Stimulated activated CD8-positive, alpha-beta memory T cell treated with anti-CD3 and anti-CD28 coated beads, Interleukin-7, amount 100 ng/mL, for 4 hours (primary cell): ENCODE measurements around the gene CSNK1G3.
"Not testable (repeated sequence)": the region's sequence is repeated elsewhere in the genome, so short reads cannot be mapped to it uniquely, and the experiment has no call there.

Experiments used
- DNase-seq, 2 donors: peaks; one replicate each; pipeline ENCODE4 v3.0.0-alpha.2; 2020; ENCODE audit warnings: low read depth in 2 of 2

CSNK1G3 gene

DNA sequence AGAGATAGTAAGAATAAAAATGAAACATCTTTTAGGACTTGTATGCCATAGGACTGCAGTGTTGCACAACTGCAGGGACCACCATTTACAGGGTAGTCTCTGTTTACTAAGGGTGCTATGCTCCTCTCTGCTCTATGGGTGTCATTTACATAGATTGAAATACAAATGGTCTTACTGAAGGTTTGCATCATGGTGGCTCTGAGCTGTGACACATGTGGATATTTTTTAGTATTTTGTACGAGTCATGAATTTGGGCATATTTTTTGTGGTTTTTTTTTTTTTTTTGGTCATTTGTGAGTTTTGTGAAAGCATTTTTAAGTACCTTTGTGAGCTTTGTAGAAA is 47.4 kb downstream of the CSNK1G3 start:
- DNase-seq, result no peak

DNA sequence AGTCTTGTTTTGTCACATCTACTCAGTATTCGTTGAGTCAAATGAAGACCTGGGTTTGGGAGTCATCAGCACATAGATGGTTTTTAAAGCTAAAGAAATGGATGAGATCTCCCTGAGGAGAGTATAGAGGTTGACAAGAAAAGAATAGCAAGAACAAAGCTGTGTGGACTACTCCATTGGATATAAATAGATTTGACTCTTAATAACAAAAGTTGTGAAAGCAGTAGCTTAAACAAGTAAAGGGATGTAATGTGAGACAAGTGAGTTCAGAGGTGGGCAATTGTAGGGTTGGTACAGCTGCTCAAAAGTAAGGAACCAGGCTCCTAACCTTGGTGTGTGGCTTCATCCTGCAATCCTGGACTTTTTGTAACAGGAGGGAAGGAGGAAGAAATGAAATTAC is 49.3 kb downstream of the CSNK1G3 start:
- DNase-seq, result no peak

DNA sequence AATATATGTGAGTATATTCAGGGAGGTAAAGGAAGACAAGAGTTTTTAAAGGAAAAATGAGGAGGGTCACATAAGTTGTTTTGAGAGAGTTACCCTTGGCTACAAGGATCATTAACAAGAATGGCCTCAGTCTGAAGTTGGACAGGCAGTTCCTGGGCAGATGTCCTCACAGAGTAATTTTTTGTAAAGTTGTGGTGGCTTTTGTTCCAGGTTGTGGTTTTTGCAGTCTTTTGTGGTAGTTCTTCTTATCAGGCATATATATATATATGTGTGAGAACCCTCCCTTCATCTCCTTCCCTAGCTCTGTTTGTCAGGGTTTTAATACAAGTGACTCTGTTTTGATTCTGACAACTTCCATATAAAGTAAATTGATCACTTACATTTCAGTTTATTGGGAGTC is 60.0 kb downstream of the CSNK1G3 start:
- no peak for DNase-seq

DNA sequence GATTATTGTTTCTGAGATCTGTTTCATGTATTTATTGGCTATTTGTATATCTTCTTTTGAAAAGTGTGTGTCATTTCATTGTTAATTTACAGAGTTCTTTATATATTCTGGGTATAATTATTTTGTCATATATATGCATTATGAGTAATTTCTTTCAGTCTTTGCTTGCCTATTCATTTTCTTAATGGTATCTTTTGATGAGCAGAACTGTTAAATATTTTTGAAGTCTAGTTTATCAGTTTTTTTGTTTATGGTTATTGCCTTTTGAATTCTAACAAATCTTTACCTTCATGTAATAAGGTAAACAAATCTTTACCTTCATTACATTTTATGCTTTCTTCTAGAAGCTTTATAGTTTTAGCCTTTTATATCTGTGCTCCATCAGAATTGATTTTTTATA is 66.4 kb downstream of the CSNK1G3 start:
- no peak for DNase-seq

DNA sequence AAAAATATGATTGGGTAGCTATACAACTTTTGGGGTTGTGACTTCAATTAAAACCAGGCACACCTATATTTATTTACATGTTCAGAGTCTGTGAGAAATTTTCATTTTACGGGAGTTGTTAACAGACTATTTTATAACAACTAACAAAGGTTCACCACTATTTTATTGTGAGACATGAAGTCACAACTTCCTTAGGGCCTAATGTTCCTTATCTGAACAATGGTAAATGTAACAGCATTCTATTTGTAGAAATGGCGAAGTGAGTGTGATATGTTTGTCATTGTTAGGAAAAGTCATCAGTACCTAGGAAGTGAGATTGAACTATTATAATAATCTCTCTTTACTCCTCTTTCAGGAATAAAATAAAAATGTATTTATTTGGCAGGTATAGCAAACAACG is 67.4 kb downstream of the CSNK1G3 start:
- DNase-seq, result no peak

DNA sequence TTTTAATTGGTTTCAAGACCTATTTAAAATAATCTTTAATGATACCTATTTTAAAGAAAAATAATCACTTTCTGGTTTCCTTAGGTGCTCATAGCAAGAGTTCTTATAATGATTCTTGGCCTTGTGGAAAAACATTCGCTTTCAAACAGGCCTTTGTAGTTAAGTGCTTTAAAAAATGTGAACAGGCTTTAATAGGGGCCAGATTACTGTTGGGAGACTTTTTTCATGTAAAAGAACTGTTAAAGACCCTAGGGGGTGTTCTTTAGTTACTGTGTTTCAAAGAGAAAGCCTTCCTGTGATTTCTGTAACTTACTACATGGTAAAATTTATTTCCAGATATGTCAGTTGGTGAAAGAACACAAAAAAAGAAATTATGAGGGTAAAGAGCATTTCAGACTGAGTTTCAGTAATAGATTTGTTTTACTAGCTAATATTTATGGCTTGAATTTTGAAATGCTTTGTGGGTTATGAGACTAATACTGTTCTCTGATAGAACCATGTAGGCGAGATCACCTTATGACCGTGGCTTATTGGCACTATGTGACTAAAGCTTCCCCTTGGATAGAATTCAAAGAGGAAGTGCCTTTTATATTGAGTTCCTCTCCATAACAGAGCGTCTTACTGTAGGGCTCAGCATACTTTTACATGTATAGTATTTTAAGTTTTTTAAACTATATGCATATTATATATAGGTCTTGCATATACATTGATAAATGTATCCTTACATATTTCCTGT is 70.7 kb downstream of the CSNK1G3 start:
- DNase-seq, result no peak

DNA sequence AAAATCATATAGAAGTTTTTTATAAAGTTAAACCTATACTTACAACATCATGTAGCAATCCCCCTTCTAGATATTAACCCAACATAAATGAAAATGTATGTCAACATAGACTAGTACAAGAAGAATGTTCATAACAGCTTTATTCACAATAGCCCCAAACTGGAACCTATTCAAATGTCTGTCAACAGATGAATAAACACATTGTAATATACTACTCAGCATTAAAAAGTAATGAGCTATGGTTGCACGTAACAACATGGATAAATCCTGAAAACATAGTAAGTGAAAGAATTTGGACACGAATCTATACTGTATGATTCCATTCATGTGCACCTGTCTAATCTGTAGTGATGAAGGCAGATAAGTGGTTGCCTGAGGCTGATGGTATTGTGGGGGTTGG is 73.9 kb downstream of the CSNK1G3 start:
- no peak for DNase-seq

DNA sequence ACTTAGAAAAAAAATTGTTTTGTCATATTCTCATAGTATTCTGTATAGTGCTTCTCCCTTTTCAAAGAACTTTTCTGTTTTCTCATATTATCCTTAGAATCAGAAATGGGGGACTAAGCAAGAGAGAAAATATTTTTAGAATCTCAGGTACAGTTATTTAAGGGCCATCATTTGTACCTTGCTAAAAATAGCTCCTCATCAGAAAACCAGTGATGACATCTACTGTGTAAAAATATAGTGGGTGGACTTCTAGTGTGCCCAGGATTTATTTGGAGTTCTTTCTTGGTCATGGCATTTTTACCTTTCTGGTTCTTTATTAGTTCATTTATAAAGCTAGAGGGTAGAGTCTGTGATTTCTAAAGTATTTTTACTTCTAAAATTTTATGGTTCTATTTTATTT is 82.5 kb downstream of the CSNK1G3 start:
- no peak for DNase-seq

DNA sequence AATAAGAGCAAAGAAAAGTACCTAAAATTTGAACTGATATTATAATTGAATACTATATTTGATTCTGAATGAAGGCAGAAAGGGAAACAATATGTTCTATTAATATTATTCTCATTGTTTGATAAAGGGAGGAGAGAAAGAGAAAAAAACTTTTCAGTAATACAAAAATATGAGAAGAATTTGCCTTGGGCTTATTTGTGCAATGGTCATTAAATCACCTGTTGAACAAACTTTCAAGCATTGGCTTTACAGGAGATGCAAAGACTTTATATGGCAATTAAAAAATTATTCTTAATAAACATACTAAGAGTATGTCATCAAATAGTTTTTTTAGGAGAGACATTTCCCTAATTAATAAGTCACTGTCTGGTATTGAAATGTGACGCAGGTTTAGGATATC is 85.0 kb downstream of the CSNK1G3 start:
- no peak for DNase-seq

DNA sequence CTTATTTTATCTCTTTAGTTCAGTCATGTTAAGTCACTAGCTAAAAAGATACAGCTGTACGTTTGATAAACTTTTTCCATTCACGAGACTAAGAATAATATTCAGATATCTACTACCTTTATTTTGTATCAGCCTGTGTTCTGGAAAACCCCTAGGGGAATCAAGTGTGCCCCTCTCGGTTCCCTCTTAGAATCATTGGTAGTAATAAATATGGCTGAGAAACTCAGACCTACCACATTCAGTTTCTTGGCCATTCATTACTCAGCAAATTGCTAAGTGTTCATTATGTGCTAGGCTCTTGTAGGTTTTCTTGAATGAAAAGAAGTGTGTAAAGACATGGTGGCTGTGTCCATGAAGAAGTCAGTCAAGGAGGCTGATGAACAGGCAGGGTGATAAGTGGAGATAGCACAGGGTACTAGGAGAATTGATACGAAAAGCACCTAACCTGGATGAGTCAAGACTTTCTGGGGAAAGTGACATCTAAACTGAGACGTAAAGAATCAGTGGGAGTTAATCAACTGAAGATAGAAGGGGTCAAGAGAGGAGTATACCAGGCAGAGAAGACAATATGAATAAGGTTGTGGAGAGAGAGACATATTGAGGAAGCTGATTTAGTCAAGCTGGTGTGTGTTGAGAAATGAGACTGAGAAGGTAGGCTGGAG is 86.2 kb downstream of the CSNK1G3 start:
- DNase-seq, result no peak

DNA sequence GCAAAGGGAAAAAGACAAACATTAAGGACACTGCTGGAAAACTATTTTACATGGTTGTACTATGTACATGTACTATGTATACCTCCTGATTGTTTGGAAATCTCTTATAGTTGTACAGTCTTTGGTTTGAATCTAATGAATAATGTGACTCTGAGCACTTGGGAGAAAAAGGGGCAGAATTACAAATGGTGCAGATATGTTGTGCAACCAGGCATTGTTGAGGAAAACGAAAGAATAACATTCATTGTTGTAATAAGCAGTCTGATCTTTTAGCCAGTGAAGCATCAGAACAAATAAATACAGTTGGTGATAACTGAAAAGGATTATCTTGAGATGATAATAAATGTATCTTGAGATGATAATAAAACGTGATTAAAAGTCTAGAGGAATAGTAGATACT is 87.2 kb downstream of the CSNK1G3 start:
- no peak for DNase-seq

DNA sequence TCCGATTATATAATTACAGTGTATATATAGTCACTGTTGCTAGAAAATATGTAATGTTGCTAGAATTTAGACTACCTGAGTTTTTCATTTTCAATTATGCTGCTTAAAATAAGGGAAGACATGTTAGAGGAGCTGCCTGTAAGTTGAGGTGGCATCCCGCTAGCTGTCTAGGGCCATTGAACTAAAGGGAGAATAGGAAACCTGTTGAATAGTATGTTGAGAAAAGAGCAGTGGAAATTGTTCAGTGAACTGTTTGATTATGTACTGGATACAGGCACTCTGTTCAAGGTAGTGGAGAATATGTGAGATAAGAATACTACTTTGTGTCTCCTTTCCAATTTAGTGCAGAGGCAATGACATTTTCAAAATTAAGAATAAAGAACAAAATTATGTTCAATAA is 89.6 kb downstream of the CSNK1G3 start:
- DNase-seq, result no peak

DNA sequence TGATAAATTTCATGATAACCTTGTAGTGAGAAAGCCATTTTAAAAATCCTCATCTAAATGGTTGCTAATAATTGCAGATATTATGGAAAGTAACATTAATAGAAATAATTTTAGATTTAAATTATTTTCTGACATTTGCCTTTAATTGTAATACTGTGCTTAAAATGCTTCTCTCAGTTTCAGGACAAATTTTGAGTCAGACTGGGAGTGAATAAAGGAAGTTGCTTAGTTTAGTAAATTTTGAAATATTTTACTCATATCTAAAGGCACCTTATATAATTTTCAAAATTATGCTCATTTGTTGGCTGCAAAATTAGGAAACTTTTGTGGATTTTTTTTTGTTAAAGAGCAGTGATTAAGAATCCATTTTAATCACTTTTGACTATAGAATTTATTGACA is 93.8 kb downstream of the CSNK1G3 start:
- no peak for DNase-seq

DNA sequence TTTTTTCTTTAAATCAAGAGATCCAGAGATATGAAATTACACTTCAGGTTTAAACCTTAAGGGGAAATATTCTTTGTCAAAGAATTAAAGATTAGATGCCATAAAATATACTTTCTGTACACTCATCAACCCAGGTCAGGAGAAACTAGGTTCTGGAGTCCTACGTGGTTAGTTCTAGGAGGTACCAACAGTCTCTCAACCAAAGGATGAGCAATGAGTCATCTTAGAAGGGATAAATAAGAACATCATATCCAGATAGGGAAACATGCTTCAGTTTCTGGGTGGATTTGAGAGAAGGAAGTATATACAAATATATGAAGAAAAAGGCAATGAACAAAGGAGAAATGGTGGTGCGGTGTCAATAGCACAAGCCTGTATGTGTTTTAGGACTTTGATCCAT is 98.2 kb downstream of the CSNK1G3 start:
- no peak for DNase-seq

DNA sequence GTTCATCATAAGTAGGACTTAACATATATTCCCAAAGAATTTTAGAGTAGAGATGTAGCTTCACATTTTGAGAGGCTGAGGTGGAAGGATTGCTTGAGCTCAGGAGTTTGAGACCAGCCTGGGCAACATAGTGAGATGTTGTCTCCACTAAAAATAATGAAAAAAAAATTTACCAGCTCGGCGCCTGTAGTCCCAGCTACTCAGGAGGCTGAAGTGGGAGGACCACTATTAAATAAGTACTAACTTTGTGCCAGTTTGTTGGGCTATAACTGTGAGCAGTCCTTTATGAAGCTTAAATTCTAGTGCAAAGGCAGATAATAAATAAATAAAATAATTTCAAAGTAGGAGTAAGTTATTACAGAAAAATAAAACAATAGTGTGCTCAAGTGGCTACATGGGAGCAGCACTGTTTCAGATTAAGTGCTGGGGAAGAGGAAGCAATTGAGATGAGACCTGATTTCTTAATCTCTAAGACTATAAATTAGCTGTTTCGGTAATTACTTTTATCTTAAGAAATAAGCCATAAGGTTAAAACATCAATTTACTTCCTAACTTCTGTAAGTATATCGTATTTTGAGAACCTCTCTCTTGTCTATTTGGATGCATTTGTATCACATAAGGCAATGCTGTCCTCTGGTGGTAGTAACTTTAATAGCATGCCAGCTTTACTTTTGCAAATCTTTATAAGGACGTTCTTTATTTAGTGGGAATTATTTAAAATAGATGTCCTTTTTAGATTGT is 98.9 kb downstream of the CSNK1G3 start:
- DNase-seq, result no peak

DNA sequence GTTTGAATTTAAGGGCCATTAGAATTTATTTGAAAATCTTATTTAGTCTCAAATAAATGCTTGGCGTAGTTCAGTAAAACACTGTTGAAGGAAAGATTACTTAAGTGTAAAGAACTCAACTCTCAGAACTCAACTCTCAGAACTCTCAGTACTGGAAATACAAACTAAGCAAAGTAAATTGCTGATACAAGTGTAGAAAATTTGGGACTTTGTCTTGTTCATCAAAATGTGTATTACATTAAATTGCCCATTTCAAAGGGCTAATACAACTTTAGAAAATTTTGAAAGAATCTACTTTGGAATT is 99.4 kb downstream of the CSNK1G3 start:
- DNase-seq, result no peak

DNA sequence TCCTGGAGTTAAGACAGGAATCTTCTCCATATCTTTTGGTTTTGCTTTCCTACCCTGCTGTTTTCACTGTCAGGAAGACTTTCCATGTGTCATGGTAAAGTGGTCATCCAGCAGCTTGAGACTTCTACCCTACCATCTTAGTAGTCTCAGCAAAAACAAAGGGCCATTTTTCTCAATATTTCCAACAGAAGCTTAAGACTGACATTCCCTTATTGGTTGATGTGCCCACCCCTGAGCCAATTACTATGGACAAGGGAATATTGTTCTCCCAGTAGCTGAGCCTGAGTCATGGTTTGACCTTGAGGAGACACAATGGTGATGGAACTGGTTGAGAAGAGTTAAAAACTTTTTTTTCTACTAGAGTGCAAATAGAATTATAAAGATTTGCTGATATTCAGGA is 105.6 kb downstream of the CSNK1G3 start:
- no peak for DNase-seq

DNA sequence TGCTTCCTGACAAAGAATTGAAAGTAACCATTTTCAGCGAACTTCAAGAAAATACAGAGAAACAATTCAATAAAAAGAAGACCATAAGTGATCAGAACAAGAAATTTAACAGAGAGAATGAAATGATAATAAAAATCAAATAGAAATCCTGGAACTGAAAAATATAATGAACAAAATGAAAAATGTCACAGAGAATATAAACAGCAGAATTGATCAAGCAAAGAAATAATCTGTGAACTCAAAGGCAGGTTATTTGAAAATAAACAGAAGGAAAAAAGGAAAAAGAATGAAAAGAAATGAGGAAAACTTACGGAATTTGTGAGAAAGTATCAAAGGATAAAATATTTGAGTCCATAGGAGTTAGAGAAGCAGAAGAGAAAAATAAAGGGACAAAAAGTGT is 114.1 kb downstream of the CSNK1G3 start:
- no peak for DNase-seq

DNA sequence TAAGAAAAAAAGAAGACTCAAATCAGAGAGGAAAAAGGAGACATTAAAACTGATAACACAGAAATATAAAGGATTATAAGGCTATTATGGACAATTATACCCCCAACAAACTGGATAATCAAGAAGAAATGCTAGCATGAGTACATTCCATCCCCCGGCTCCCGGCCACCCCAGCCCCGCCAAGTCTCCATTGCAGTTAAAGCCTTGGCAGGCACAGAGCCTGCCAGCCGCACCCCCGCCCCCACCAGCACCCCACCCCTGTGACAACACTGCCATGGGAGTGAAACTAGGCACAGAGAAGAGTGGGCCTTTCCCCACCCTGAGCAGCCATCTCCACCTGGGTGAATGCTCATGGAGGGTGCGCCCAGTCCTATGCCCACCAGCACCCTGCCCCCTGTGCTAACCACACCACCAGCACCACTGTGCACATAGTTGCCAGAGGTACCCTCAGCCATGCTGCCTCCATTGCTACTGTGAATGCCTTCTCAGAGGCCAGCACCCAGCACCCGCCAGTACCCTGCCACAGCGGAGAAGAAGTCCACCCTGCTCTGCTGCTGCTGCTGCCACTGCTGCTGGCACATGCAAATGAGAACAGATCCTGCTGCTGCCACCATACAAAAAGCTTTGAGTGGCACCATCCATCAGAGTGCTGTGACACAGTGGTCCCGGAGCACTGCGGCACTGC is 117.0 kb downstream of the CSNK1G3 start:
- no peak for DNase-seq

DNA sequence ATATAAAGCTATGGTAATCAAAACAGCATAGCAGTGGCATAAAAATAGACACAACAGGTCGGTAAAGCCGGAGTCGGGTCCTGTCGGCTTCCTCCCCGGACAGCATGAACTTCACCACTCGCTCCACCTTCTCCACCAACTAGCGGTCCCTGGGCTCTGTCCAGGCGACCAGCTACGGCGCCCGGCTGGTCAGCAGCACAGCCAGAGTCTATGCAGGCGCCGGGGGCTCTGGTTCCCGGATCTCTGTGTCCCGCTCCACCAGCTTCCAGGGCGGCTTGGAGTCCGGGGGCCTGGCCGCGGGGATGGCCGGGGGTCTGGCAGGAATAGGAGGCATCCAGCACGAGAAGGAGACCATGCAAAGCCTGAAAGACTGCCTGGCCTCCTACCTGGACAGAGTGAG is 124.0 kb downstream of the CSNK1G3 start:
- DNase-seq, result no peak

DNA sequence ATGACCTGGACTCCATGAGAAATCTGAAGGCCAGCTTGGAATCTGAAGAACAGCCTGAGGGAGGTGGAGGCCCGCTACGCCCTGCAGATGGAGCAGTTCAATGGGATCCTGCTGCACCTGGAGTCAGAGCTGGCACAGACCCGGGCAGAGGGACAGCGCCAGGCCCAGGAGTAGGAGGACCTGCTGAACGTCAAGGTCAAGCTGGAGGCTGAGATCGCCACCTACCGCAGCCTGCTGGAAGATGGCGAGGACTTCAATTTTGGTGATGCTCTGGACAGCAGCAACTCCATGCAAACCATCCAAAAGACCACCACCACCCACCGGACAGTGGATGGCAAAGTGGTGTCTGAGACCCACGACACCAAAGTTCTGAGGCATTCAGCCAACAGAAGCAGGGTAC is 125.1 kb downstream of the CSNK1G3 start:
- not testable (repeated sequence) for DNase-seq

DNA sequence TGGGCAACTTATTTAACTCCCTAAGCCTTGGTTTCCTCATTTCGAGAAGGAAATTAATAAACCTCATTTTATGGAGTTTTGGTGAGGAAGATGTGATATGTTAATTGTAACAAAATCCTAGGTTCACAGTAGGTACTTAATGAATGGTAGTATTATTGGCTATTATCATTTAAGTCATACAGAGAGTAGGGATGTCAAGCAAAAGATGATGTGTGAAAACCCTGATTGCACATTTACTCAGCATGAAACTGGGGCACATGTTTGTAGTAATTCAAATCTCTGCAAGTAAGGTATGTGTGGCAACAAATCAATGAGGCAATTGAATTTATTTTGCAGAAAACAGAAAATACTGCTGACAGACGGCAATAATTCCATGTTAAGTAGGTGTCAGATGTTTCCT is 127.3 kb downstream of the CSNK1G3 start:
- DNase-seq, result no peak
